ENCODE results near the gene USP9X. TPM values are rescaled to one million over a fixed set of nuclear protein-coding genes. Genes with fewer than 3 reads are reported as not detected.
A peak's percentile ranks its signal among the peaks of the same experiment; 100 is the strongest.
"Not testable (repeated sequence)": the region's sequence is repeated elsewhere in the genome, so short reads cannot be mapped to it uniquely, and the experiment has no call there.

Gene USP9X
- total and polyA plus RNA-seq, 9 of the 15 experiments (the other 6 are each of a cell fraction or from before 2014, with no cell fraction given) = 10.9 to 47.8 (median 29.5) TPM

GRCh38 chrX:41233988-41234387 lies 148.7 kb downstream of the USP9X start:
- intact Hi-C loops (cut with micrococcal nuclease) = no loop called here
- TF ChIP-seq ZBTB49 (CRISPR knock-in tag; IDR thresholded peaks at IDR 0.05; ENCODE audit: borderline replicate concordance) (no peak), KAT2B (IDR thresholded peaks at IDR 0.05; ENCODE audit: low read depth, low read length) (no peak), ZNF184 (CRISPR knock-in tag; IDR thresholded peaks at IDR 0.05) (no peak), EWSR1 (IDR thresholded peaks at IDR 0.05; ENCODE audit: borderline replicate concordance, low read depth, partially characterized antibody) (no peak), KDM1A (IDR thresholded peaks at IDR 0.05) (peak; percentile 24 to 34; a peak in 2 of 4 replicates)
- TF ChIP-seq, protein P1, sequence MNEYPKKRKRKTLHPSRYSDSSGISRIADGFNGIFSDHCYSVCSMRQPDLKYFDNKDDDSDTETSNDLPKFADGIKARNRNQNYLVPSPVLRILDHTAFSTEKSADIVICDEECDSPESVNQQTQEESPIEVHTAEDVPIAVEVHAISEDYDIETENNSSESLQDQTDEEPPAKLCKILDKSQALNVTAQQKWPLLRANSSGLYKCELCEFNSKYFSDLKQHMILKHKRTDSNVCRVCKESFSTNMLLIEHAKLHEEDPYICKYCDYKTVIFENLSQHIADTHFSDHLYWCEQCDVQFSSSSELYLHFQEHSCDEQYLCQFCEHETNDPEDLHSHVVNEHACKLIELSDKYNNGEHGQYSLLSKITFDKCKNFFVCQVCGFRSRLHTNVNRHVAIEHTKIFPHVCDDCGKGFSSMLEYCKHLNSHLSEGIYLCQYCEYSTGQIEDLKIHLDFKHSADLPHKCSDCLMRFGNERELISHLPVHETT (CRISPR knock-in tag; conservative IDR thresholded peaks at IDR 0.05 in 1 of 2, IDR thresholded peaks at IDR 0.05 in 1 of 2) = no peak
- TF ChIP-seq, protein P2, sequence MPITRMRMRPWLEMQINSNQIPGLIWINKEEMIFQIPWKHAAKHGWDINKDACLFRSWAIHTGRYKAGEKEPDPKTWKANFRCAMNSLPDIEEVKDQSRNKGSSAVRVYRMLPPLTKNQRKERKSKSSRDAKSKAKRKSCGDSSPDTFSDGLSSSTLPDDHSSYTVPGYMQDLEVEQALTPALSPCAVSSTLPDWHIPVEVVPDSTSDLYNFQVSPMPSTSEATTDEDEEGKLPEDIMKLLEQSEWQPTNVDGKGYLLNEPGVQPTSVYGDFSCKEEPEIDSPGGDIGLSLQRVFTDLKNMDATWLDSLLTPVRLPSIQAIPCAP (CRISPR knock-in tag; IDR thresholded peaks at IDR 0.05; ENCODE audit: borderline replicate concordance) = no peak
- Histone ChIP-seq H3K27ac (ENCODE audit: extremely low read depth, low read depth, low read length) (no peak overlapping the region), H3K27me3 (ENCODE audit: control insufficient read depth in 2 of 2, insufficient read depth in 2 of 2, low read length in 2 of 2) (no peaks in the 10 kb centered on the region), H3K4me2 (ENCODE audit: insufficient read depth, low read length) (no peak overlapping the region), H3K9me3 (replicated peaks; ENCODE audit: control insufficient read depth, insufficient read depth, low read depth, low read length) (no peaks in the 10 kb centered on the region), H3K79me2 (ENCODE audit: control insufficient read depth, insufficient read depth, low read length) (no peaks in the 10 kb centered on the region), H3K9me1 (ENCODE audit: control insufficient read depth, insufficient read depth, low read length) (no peaks in the 10 kb centered on the region), H2AFZ (ENCODE audit: low read depth, low read length) (no peak overlapping the region), H3K4me1 (replicated peaks in 1 of 2; ENCODE audit: control insufficient read depth in 2 of 2, insufficient read depth in 2 of 2, low read length in 2 of 2) (no peaks in the 10 kb centered on the region; a peak in 1 of 5 replicates), H4K20me1 (replicated peaks; ENCODE audit: control insufficient read depth, insufficient read depth, low read length) (no peaks in the 10 kb centered on the region), H3K4me3 (no peak overlapping the region), H3K36me3 (ENCODE audit: control insufficient read depth, insufficient read depth, low read length) (peaks cover 39% of the 10 kb centered on the region; the same call in 2 of the 3 replicates), H3K9ac (ENCODE audit: insufficient read depth in 1 of 2, low read depth in 2 of 2, low read length in 2 of 2) (no peak overlapping the region)
- no peak for ATAC-seq
- POLR2A ChIA-PET = no interaction called here
- CTCF ChIA-PET (ENCODE audit: low intra/inter-chr PET ratio) = no interaction called here
- no peak for FAIRE-seq
- no TSS peak for BruUV-seq (replicated peaks)
- in situ Hi-C loops (cut with MboI) = no loop called here
- DNase-seq (ENCODE audit: extremely low read depth in 1 of 4, low spot score in 3 of 4) = no peak

- H3K4me2 ChIP-seq (ENCODE audit: insufficient read depth, low read length); DNase-seq (ENCODE audit: extremely low read depth in 1 of 4, low spot score in 3 of 4); H3K9me3 ChIP-seq (replicated peaks; ENCODE audit: control insufficient read depth, insufficient read depth, low read depth, low read length); H4K20me1 ChIP-seq (replicated peaks; ENCODE audit: control insufficient read depth, insufficient read depth, low read length); BruUV-seq (replicated peaks); H3K4me1 ChIP-seq (replicated peaks in 1 of 2; ENCODE audit: control insufficient read depth in 2 of 2, insufficient read depth in 2 of 2, low read length in 2 of 2); POLR2A ChIA-PET; H3K27ac ChIP-seq (ENCODE audit: extremely low read depth, low read depth, low read length); FAIRE-seq; intact Hi-C loops (cut with micrococcal nuclease); H3K9ac ChIP-seq (ENCODE audit: insufficient read depth in 1 of 2, low read depth in 2 of 2, low read length in 2 of 2); H3K9me1 ChIP-seq (ENCODE audit: control insufficient read depth, insufficient read depth, low read length); H3K27me3 ChIP-seq (ENCODE audit: control insufficient read depth in 2 of 2, insufficient read depth in 2 of 2, low read length in 2 of 2); CTCF ChIA-PET (ENCODE audit: low intra/inter-chr PET ratio); H2AFZ ChIP-seq (ENCODE audit: low read depth, low read length); H3K79me2 ChIP-seq (ENCODE audit: control insufficient read depth, insufficient read depth, low read length); H3K4me3 ChIP-seq; ATAC-seq; in situ Hi-C loops (cut with MboI): not testable (repeated sequence)
- 89% methylated on average over 8 of the region's 13 CpGs for WGBS (ENCODE audit: insufficient coverage, low coverage, missing lambda C conversion rate)
- peaks cover 37% of the 10 kb centered on the region; the same call in 2 of the 3 replicates for H3K36me3 ChIP-seq (ENCODE audit: control insufficient read depth, insufficient read depth, low read length)
Measured at GRCh38 chrX:41234471-41234870, 149.2 kb downstream of the USP9X start.
